Measurements from ENCODE around the gene ANLN.
A peak's percentile ranks its signal among the peaks of the same experiment; 100 is the strongest.
"Not testable (repeated sequence)": the region's sequence is repeated elsewhere in the genome, so short reads cannot be mapped to it uniquely, and the experiment has no call there.

ANLN gene

DNA sequence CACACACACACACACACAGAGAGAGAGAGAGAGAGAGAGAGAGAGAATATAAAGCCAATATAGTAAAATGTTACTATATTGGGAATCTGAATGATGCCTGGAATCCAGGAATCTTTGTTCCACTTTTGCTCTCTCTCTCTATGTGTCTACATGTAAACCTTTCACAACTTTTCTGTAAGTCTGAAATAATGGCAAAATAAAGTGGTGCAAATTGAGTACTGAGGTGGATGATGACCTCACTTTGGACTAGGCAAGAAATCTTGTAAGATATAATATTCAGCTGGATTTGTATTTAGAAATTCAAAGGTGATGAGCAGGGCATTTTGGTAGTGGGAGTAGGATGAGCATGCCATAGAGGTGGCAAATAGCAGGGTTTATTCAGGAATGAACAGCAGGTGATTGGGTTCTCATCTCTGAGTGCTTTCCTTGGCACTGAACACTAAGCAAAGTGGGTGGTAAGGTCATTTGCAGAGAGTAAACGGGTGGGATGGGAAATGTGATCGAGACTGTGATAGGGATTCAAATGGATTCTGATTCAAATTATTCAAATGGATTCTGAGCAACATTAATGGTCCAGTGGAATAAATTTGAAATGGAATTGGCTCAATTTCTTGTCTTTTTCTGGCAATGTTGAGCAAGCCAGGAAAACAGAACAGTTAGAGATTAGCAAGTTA lies 9.7 kb upstream of the ANLN start:
- DNase-seq: no peak

DNA sequence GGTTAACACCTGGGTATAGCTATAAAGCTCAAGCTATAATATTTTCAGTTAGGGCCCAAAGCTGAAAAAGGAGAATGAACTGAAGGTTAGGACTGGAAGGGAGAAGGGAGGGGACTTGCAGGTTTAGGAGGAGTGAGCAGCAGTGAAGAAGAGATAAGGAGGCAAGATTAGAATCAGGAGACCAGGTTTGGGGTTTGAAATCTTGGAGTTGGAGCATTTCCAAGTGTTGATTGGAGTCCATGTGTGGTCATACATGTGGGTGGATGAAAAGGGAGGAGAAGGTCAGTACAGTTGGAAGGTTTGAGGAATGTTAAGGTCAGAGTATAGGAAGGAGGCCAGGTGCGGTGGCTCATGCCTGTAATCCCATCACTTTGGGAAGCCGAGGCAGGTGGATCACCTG lies 8.6 kb upstream of the ANLN start:
- DNase-seq: no peak

DNA sequence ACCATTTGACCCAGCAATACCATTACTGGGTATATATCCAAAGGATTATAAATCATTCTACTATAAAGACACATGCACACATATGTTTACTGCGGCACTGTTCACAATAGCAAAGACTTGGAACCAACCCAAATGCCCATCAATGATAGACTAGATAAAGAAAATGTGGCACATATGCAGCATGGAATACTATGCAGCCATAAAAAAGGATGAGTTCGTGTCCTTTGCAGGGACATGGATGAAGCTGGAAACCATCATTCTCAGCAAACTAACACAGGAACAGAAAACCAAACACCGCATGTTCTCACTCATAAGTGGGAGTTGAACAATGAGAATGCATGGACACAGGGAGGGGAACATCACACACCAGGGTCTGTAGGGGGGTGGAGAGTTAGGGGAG lies 6.4 kb upstream of the ANLN start:
- DNase-seq: not testable (repeated sequence)

DNA sequence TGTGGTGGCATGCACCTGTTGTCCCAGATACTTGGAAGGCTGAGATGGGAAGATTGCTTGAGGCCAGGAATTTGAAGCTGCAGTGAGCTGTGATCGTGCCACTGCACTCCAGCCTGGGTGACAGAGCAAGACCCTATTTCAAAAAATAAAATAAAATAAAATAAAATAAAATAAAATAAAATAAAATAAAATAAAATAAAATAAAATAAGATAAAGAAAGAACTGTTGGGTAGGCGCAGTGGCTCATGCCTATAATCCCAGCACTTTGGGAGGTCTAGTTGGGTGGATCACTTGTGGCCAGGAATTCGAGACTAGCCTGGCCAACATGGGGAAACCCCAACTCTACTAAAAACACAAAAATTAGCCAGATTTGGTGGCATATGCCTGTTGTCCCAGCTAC lies 4.0 kb upstream of the ANLN start:
- DNase-seq: not testable (repeated sequence)

DNA sequence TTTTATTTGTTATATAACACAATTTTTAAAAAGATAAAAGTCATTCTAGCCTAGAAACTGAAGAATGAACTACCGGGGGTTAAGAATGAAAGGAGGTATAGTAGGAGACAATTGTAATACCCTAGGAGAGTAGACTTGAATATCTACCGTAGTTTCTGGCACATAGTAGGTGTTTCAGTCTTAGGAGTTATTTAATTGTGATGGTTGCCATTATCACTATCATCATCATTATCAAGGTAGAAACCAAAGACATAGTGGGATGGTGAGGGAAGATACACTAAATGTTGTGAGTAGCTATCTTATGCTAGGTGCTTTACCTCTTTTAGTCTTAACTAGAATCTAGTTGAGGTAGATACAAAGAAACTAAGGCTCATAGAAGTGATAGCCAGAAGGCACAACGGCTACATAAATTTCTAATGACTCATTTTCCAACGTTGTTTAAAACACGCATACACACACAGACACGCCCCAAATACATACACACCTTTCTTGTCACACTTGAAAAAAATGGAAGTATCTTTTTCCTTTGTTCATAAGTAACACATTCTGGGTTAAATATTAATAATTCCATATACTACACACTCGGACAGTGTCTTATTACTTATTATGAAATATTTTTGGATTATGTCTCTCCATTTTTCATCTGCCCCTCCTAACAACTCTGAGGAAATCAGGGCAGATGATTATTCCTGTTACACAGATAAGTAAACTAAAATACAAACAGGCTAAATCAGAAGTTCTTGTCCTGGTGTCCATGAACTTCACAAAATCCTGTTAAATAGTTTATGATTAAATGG lies 2.0 kb upstream of the ANLN start:
- DNase-seq: no peak

DNA sequence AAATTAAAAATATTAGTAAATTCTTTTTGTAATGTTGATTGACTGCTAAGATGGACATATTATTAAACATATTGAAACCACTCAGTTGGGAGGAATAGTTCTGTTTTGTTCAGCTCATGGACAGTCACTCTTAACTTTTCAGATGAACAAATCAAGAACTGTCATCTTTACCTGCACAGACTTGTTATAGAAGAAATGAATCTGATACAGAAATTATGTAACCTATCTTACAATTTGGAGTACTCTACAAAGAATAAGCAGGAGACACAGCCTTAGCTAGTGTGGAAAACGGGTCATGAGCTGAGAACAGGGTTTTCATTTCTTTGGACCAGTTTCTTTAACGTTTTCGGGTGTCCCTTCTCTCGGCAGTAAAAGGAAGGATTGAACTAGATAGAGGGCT lies 1.2 kb upstream of the ANLN start:
- DNase-seq: no peak

DNA sequence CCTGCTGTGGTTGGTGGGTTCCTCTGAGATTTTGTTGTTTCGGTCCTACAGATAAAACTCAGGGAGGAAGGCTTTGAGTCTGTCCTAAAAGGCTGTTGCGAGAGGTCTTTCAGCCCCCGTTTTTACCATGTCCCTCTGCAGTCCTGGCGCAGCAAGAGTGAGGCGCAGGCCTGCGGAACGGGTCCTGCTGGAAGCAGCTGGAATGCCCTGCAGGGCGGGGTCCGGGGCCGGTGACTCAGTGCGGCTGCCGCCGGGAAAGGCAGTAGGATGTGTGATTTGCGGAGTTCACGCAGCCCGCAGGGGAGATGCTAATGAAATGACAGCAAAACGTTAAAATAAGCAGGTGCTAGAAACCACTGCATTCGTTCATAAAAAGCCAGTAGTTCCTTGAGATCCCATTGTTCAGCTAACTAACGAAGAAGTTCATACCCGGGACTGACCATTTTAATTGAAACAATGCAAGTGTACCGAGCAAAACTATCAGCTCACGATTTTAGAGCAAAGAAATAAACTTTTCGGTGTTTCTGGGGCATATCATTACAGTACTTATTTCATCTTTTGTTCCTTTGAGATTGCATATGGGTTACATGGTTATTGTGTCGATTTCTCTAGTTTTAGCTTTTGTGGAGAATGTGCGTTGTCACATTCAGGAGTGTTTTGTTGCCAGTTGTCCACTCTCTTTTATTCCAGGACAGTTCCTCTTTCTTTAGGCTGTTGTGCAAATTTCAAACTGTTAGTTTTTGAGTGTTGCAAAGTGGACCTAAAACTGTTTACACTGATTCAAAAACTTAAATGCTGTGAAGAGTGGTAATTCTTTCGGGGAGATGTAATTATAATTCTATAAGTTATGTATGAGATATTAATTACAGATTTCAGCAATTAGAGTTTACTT lies 783 bp downstream of the ANLN start:
- DNase-seq: peak; percentile 75

DNA sequence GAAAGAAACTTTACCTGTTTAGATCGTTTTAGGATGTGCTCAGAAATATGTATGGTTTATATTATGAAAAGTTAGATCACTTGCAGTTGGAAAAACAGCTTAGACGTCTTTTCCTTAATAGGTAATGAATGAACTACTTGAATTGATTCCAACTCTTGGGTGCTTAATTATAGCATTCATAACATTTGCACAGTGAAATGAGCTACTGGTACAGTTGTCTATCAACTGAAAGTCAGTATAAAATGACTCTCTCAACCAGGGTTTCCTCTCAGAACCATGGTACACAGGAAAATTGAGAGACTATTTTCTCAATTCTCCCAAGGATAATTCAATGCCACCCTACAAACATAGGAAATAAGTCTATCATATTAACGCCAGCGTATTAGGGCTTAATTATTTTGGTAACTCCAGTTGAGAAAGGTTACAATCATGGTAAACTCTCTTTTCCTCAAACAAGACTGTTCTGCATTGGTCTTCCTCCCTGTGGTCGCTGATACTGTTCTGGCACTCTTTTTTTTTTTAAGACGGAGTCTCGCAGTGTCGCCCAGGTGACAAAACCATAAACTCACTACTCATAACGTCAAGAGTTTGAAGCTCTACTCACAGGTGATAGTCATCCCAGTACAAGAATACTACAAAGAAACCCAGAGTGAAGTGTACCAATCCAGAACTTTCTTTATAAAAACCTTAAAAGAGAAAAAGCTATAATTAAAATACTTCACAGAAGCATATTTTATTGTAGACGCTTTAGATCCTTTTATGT lies 2.0 kb downstream of the ANLN start:
- DNase-seq: peak; percentile 27

DNA sequence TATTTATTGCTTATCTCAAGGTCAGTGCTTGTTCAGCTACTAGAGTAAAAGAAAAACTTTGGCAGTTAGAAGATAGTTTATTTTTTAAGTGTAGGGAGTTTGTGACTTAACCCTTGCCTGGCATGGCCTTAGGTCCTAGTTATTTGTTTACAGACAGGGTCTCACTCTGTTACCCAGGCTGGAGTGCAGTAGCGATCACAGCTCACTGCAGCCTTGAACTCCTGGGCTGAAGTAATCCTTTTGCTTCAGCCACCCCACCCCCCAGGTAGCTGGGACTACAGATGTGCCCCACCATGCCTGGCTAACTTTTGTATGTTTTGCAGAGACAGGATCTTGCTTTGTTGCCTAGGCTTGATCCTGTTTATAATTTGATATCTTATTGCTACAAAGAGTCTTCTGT lies 4.2 kb downstream of the ANLN start:
- no peak for DNase-seq

DNA sequence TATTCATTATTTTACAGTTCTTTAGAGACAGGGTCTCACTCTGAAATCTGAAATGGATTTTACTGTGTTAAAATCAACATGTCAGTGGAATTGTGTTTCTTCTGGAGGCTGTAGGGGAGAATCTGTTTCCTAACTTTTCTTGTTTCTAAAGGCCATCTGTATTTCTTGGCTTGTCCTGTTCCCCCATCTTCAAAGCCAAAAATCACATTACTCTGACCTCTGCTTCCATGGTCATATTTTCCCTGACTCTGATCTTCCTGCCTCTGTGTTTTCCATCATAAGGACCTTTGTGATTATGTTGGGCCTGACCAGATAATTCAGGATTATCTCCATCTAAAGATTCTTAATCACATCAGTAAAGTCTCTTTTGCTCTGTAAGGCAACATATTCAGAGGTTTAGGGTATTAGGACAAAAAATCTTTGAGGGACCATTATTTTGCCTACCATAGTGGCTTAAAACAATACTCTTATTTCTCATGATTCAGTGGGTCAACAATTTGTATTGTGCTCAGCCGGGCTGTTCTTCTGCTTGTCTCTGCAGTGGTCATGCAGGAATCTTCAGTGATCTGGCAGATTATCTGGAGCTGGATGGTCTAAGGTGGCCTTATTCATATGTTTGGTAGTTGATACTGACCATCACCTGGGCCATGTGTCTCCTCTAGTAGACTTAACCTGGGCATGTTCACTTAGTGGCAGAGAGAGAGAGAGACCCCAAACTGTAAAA lies 5.7 kb downstream of the ANLN start:
- DNase-seq: no peak

DNA sequence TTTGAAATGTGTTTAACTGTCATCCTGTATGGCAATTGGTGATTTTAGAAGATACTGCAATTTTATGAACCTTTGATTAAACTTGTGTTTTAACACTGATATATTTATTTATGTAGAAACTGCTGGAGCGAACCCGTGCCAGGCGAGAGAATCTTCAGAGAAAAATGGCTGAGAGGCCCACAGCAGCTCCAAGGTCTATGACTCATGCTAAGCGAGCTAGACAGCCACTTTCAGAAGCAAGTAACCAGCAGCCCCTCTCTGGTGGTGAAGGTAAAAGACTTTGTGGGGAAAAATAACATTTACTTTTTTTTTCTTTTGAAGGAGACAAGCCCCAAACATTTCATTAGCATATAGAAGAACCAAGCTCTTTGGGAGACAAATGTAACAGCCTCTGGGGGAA lies 6.5 kb downstream of the ANLN start:
- DNase-seq: no peak

DNA sequence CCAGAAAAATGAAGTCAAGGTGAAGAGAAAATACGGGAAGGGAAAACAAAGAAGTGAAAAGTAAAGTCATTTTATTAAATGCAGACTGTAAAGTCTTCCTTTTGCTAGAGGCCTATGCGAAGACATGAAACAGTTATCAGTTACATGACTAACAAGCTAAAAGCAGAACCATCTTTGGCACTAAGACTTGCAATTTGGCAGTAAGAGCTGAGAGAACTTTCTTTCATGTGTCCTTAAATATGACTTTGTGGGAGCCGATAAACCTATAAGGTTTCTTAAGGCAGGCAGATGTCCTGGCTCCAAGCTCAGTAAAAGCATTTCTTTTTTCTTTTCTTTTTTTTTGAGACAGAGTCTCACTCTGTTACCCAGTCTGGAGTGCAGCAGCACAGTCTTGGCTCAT lies 10.4 kb downstream of the ANLN start:
- DNase-seq: no peak

DNA sequence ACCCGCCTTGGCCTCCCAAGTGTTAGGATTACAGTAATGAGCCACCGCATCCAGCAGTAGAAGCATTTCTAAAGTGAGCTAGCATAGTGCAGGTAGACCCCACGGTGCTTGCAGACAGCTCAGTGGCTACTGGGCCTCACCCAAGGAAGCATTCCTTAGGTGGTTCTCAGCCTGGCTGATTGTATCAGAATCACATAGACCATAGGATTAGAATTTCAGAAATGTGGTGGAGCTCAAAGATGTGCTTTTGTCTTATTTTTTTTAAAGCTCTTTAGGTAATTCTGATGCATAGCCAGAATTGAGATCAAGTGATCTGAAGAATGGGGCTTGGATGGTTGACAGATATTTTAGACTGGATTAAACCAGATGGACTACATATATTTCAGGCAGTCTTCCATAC lies 10.9 kb downstream of the ANLN start:
- no peak for DNase-seq

DNA sequence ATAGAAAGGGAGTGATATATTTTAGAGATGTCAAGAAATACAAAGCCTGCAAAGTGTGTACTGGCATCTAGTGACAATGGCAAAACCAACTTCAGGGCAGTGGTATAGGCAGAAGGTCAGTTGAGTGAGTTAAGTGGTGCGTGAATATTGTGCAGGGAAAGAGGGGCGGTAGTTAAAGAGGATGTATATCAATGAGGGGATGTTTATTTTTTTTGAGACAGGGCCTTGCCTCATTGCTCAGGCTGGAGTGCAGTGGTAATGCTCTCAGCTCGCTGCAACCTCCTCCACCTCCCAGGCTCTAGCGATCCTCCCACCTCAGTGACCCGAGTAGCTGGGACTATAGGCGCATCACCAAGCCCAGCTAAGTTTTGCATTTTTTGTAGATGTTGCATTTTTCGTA lies 13.8 kb downstream of the ANLN start:
- no peak for DNase-seq

DNA sequence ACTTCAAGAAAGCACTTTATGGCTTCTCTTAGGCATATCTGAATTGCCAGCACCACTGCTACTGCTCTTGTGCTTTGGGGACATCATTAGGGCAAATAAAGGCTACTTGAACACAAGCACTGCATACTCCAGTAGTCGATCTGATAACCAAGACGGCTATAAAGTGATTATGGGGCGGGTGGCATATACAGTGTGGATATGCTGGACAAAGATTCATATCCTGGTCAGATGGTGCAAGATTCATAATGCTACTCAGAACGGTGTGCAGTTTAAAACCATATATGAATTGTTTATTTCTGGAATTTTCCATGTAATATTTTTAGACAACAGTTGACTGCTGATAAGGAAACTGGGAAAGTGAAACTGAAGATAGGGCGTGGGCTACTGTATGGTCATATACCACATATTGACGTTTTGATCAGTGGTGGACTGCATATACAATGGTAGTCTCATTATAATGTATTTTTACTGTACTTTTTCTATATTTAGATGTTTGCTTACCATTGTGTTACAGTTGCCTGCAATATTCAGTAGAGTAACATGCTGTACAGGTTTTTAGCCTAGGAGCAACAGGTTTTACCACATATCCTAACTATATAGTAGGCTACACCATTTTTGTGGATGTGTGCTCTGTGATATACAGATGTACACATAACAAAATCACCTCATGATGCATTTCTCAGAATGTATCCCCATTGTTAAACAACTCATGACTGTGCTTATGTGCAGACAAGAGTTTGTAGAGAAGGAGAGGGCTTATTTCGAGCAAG lies 15.2 kb downstream of the ANLN start:
- DNase-seq: no peak

DNA sequence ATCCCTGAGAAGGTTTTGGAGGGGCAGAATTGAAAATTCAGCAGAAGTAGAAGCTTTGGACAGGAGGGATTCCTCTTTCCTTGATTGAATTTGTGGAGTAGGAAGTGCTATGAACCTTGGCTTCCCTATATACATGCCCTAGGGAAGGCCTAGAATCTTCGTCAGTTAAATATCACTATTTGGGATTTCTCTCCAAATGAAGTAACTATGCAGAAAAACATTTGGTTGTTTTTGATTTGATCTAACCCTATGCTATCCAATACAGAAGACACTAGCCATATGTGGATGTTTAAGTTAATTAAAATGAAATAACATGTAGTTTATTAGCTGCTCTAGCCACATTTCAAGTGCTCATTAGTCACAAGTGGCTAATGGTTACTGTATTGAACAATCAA lies 15.7 kb downstream of the ANLN start:
- DNase-seq: no peak

DNA sequence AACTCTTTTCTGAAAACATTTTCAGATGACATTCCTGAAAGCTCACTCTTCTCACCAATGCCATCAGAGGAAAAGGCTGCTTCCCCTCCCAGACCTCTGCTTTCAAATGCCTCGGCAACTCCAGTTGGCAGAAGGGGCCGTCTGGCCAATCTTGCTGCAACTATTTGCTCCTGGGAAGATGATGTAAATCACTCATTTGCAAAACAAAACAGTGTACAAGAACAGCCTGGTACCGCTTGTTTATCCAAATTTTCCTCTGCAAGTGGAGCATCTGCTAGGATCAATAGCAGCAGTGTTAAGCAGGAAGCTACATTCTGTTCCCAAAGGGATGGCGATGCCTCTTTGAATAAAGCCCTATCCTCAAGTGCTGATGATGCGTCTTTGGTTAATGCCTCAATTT lies 16.5 kb downstream of the ANLN start:
- no peak for DNase-seq

DNA sequence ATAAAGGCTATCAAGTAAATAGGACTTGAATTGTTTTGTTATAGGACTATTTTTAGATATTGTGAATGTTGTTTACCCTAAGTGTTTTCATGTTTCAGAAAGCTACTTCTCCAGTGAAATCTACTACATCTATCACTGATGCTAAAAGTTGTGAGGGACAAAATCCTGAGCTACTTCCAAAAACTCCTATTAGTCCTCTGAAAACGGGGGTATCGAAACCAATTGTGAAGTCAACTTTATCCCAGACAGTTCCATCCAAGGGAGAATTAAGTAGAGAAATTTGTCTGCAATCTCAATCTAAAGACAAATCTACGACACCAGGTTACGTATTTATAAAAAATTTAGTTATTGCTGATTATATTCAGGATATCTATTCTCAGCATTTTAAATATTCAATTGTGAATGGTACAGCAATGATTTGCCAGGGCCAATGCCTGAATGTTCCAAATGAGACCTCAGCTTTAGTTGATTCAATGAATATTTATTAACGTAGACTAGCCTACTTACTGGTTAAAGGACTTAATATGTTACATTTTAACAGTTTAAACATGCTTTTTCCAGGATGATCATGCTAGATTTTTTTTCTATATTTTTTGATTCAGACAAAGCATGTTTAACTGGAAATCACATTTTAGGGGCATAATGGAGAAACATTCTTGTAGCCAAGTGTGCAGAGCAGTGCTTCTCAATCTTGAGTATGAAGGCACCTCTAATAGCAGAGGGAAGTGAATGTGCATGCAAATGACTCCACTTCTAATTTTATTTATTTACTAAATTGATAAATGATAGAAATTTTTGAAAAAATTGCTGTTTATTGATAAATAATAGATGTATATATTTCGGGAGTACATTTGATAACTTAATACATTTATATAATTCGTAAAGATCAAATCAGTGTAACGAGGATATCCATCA lies 18.2 kb downstream of the ANLN start:
- DNase-seq: no peak

DNA sequence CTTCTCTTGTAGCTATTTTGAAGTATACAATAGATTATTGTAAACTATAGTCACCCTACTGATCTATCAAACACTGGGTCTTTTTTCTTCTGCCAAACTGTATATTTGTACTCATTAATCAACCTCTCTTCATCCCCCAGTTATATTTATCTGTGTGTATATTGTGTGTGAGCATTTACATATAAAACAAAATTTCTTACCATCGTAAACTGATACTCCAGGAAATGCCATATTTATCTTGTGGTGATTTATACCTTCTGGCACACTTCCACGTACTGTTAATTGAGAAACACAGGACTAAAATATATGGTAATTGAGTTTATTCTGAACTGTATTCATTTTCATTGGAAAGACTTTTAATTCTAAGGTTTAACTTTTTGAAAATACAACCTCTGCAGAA lies 18.9 kb downstream of the ANLN start:
- DNase-seq: no peak

DNA sequence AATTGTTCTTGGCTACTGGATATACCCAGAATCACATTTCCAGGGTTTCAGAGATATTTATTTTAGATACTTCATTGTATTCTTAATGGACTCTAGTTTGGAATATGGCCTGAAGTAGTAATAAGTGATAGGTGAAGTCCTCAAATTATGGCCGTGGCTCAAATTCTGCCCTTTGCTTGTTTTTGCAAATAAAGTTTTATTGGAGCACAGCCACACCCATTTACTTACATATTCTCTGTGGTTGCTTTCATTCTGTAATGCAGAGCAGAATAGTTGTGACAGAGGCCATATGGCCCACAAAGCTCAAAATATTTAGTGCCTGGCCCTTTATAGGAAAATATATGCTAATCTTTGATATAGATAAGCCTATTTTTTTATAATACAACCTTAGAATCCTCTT lies 19.5 kb downstream of the ANLN start:
- no peak for DNase-seq

Measured in NCI-H774 (cell line).